A549 (cell line): ENCODE data around the gene RAB3GAP2. TPM values are rescaled to one million over a fixed set of nuclear protein-coding genes. Genes with fewer than 3 reads are reported as not detected.

Experiments used
- ATAC-seq, 2 experiments: fragments of 200-7000 bp in 1 of 2; fragments of >200 bp in 1 of 2; cut with Nextera tagmentation in 1 of 2; cut with Tn5 transposase in 1 of 2; 3 replicates each; pipeline versions ENCODE4 v1.8.0 to v1.9.1; 2018 to 2020; ENCODE audit warnings: mild to moderate bottlenecking in 1 of 2, moderate library complexity in 1 of 2
- CTCF ChIA-PET: fragments of 300-600 bp; sonication (Branson Sonifier 250); formaldehyde crosslinking; extraction: SDS; loops from one replicate; lab custom pipeline; 2021; ENCODE audit warnings: antibody characterized with exemption, inconsistent platforms; lab: Yijun Ruan, JAX
- POLR2A ChIA-PET: fragments of 350-600 bp; formaldehyde crosslinking; extraction: SDS; loops from one replicate; lab custom pipeline; 2021; ENCODE audit warnings: antibody characterized with exemption, inconsistent platforms; lab: Yijun Ruan, JAX
- DNase-seq, 2 experiments: peaks; one replicate each; pipeline versions ENCODE4 v3.0.0 to v3.0.0-alpha.2; 2011 to 2016; ENCODE audit warnings: low read depth in 1 of 2, low spot score in 1 of 2
- FAIRE-seq: peaks from 2 replicates; lab custom pipeline; 2011; peaks lifted over from hg19 to GRCh38; lab: Jason Lieb, UNC
- H3K27ac ChIP-seq, 2 experiments: fragments of >200 bp; sonication (Bioruptor Twin); formaldehyde crosslinking; 3 replicates each; pipeline ENCODE4 v1.5.1; 2016 to 2017
- H3K4me1 ChIP-seq: fragments of >200 bp; sonication (Bioruptor Twin); formaldehyde crosslinking; 3 replicates; pipeline ENCODE4 v1.6.1; 2016
- H3K4me2 ChIP-seq: fragments of >200 bp; sonication (Bioruptor Twin); formaldehyde crosslinking; 3 replicates; pipeline ENCODE4 v1.6.1; 2016
- H3K4me3 ChIP-seq: fragments of >200 bp; sonication (Bioruptor Twin); formaldehyde crosslinking; 3 replicates; pipeline ENCODE4 v1.5.1; 2016
- H3K9me3 ChIP-seq: fragments of >200 bp; sonication (Bioruptor Twin); formaldehyde crosslinking; 3 replicates; pipeline ENCODE4 v1.6.1; 2016
- CBX2 ChIP-seq: fragments of 200-600 bp; sonication (generic); IDR thresholded peaks from 2 replicates; pipeline ENCODE4 v1.6.1; 2016; ENCODE audit warnings: low read depth, mild to moderate bottlenecking, borderline replicate concordance
- CBX8 ChIP-seq: fragments of 200-600 bp; sonication (generic); IDR thresholded peaks from 2 replicates; pipeline ENCODE4 v1.6.1; 2016
- CHD2 ChIP-seq: fragments of 150-350 bp; IDR thresholded peaks from 2 replicates; pipeline ENCODE4 v1.6.1; 2014; ENCODE audit warnings: low read length; ENCODE audit not compliant: partially characterized antibody
- ELK1 ChIP-seq: fragments of 150-350 bp; IDR thresholded peaks from 2 replicates; pipeline ENCODE4 v1.6.1; 2014; ENCODE audit warnings: low read depth, mild to moderate bottlenecking, low read length
- EP300 ChIP-seq, 2 experiments: fragments of >200 bp; sonication (Bioruptor Twin); formaldehyde crosslinking; IDR thresholded peaks; 2 replicates in 1 of 2; 3 replicates in 1 of 2; pipeline ENCODE4 v1.6.1; 2016 to 2017
- KDM5A ChIP-seq: fragments of 200-600 bp; sonication (generic); IDR thresholded peaks from 2 replicates; pipeline ENCODE4 v1.6.1; 2016; ENCODE audit warnings: antibody characterized with exemption, mild to moderate bottlenecking
- MAFK ChIP-seq: fragments of 450-650 bp; IDR thresholded peaks from 2 replicates; pipeline ENCODE4 v1.6.1; 2014; ENCODE audit not compliant: partially characterized antibody
- MAX ChIP-seq: IDR thresholded peaks from 2 replicates; pipeline ENCODE4 v1.6.1; 2012
- MYC ChIP-seq: IDR thresholded peaks from 2 replicates; pipeline ENCODE4 v1.6.1; 2012; ENCODE audit warnings: mild to moderate bottlenecking, inconsistent platforms, low read length, improper control_type of control experiment, borderline replicate concordance
- NPAS2 ChIP-seq: fragments of 250-450 bp; sonication (Bioruptor Pico); IDR thresholded peaks from 2 replicates; pipeline ENCODE4 v1.8.0; 2022; ENCODE audit warnings: mild to moderate bottlenecking, moderate library complexity, borderline replicate concordance
- NR3C1 ChIP-seq: fragments of >200 bp; sonication (Bioruptor Twin); formaldehyde crosslinking; IDR thresholded peaks from 3 replicates; pipeline ENCODE4 v1.6.1; 2017
- POLR2A ChIP-seq: IDR thresholded peaks from 2 replicates; pipeline ENCODE4 v1.6.1; 2012; ENCODE audit warnings: mild to moderate bottlenecking, low read length
- POLR2AphosphoS2 ChIP-seq: conservative IDR thresholded peaks from 2 replicates; pipeline ENCODE4 v1.6.1; 2012; ENCODE audit warnings: low read length, improper control_type of control experiment, inconsistent platforms
- RCOR1 ChIP-seq: fragments of 150-350 bp; IDR thresholded peaks from 2 replicates; pipeline ENCODE4 v1.6.1; 2014; ENCODE audit warnings: antibody characterized with exemption, low read length, low read depth
- SREBF2 ChIP-seq: fragments of 450-650 bp; IDR thresholded peaks from 2 replicates; pipeline ENCODE4 v1.6.1; 2014; ENCODE audit warnings: mild to moderate bottlenecking, moderate library complexity
- TFCP2L1 ChIP-seq: fragments of 250-450 bp; sonication (Bioruptor Pico); IDR thresholded peaks from 2 replicates; pipeline ENCODE4 v1.5.0; 2021; ENCODE audit warnings: mild to moderate bottlenecking
- TP53 ChIP-seq: fragments of 250-450 bp; sonication (Bioruptor Pico); IDR thresholded peaks from 2 replicates; pipeline ENCODE4 v1.5.0; 2021; ENCODE audit warnings: mild to moderate bottlenecking, moderate library complexity
- ZC3H11A ChIP-seq: fragments of 450-650 bp; IDR thresholded peaks from 2 replicates; pipeline ENCODE4 v1.6.1; 2014; ENCODE audit warnings: antibody characterized with exemption, mild to moderate bottlenecking
- ZFP36 ChIP-seq: fragments of 450-650 bp; IDR thresholded peaks from 2 replicates; pipeline ENCODE4 v1.6.1; 2014; ENCODE audit warnings: borderline replicate concordance; ENCODE audit not compliant: partially characterized antibody
- ZNF302 ChIP-seq: fragments of 250-450 bp; sonication (Bioruptor Pico); IDR thresholded peaks from 2 replicates; pipeline ENCODE4 v1.9.0; 2021; ENCODE audit warnings: inconsistent platforms, mild to moderate bottlenecking, moderate library complexity
- WGBS: methylation state at CpG from one replicate; pipeline ENCODE4 v1.1.6; 2017; ENCODE audit errors: missing lambda C conversion rate; 5-methylcytosine and 5-hydroxymethylcytosine counted together
- polyA plus RNA-seq, 4 experiments: library from polyadenylated mRNA; depleted of rRNA in 3 of 4; stranded (reverse); fragments of >200 nt; fragmentation: RNase III in 1 of 4; extraction: RNeasy Plus Mini Kit Qiagen cat#74134 plus additional on column Dnase treatment in 1 of 4; gene quantifications; 2 replicates in 3 of 4; 3 replicates in 1 of 4; pipeline ENCODE4 v1.2.3, GENCODE V29; 2011 to 2017
- TF ChIP-seq, protein P1 (sequence below): fragments of >200 bp; sonication (Bioruptor Twin); formaldehyde crosslinking; IDR thresholded peaks from 3 replicates; pipeline ENCODE4 v1.5.1; 2016
- TF ChIP-seq, protein P2 (sequence below): IDR thresholded peaks from 2 replicates; pipeline ENCODE4 v1.6.1; 2012; ENCODE audit warnings: low read depth, borderline replicate concordance
- TF ChIP-seq, protein P3 (sequence below): fragments of >200 bp; sonication (Bioruptor Twin); formaldehyde crosslinking; IDR thresholded peaks from 3 replicates; pipeline ENCODE4 v1.6.1; 2016

Gene RAB3GAP2
- polyA plus RNA-seq, 2 of the 4 experiments (the other 2 are of a cell fraction): 14.1 to 42.8 TPM

GRCh38 chr1:220149742-220150141, 122.5 kb downstream of the RAB3GAP2 start:
- DNase-seq (no peak), ATAC-seq (no peak), FAIRE-seq (no peak)
- no peak overlapping the region for H3K4me2 ChIP-seq
- H3K4me1 ChIP-seq: no peaks in the 10 kb centered on the region
- CTCF ChIA-PET: interaction anchor here (1.0 kb wide), 1 partner anchor 9 kb away, joined by 3 read pairs; no protein-coding TSS in a partner anchor
- POLR2A ChIA-PET: no interaction called here
- no peak overlapping the region for H3K4me3 ChIP-seq
- no peaks in the 10 kb centered on the region for H3K9me3 ChIP-seq
- WGBS: 95% methylated on average over 1 of the region's 1 CpG
- TF ChIP-seq MYC: no peak
- H3K27ac ChIP-seq: no peak overlapping the region

- Histone ChIP-seq H3K4me2 (no peak overlapping the region), H3K4me1 (no peaks in the 10 kb centered on the region), H3K27ac (no peak overlapping the region)
- no peak for DNase-seq
- ATAC-seq: no peak
- FAIRE-seq: no peak
- TF ChIP-seq MAFK (no peak), NPAS2 (CRISPR knock-in tag) (no peak), POLR2AphosphoS2 (no peak), EP300 (IDR thresholded peaks at IDR 0.05) (no peak), NR3C1 (no peak)
- TF ChIP-seq, protein P1, sequence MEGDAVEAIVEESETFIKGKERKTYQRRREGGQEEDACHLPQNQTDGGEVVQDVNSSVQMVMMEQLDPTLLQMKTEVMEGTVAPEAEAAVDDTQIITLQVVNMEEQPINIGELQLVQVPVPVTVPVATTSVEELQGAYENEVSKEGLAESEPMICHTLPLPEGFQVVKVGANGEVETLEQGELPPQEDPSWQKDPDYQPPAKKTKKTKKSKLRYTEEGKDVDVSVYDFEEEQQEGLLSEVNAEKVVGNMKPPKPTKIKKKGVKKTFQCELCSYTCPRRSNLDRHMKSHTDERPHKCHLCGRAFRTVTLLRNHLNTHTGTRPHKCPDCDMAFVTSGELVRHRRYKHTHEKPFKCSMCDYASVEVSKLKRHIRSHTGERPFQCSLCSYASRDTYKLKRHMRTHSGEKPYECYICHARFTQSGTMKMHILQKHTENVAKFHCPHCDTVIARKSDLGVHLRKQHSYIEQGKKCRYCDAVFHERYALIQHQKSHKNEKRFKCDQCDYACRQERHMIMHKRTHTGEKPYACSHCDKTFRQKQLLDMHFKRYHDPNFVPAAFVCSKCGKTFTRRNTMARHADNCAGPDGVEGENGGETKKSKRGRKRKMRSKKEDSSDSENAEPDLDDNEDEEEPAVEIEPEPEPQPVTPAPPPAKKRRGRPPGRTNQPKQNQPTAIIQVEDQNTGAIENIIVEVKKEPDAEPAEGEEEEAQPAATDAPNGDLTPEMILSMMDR: no peak
- TF ChIP-seq, all 56 proteins: peak for 0
- Histone ChIP-seq H3K4me3 (no peak overlapping the region), H3K9me3 (no peaks in the 10 kb centered on the region)
- WGBS: 97% methylated on average over 5 of the region's 5 CpGs
- ChIA-PET CTCF (interaction anchor here (0.6 to 0.9 kb wide), 2 partner anchors 9 to 76 kb away, joined by 3 read pairs; no protein-coding TSS in a partner anchor), POLR2A (no interaction called here)
Observed at GRCh38 chr1:220144051-220144450, 128.2 kb downstream of the RAB3GAP2 start.

DNA sequence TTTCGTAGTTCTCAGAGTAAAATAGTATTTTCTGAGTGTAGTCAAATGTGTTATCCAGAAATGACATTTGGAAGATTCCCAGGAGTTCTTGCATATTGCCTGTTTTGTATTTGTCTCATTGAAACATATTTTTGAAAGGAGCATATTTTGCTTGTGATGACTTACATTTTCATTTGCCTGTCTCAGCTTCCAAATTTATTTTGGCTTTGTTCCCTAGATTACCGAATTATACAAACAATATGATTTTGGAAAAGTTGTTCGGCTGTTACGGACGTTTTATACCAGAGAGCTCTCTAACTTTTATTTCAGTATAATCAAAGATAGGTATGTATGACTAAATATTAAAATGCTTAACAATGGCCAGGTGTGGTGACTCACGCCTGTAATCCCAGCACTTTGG, 132.3 kb downstream of the RAB3GAP2 start:
- ChIA-PET CTCF (no interaction called here), POLR2A (no interaction called here)
- no peak for TF ChIP-seq ELK1
- no peak for TF ChIP-seq TP53
- Histone ChIP-seq H3K27ac (no peak overlapping the region), H3K4me2 (no peak overlapping the region), H3K4me3 (no peak overlapping the region), H3K4me1 (no peaks in the 10 kb centered on the region), H3K9me3 (no peaks in the 10 kb centered on the region)
- DNase-seq: no peak
- FAIRE-seq: no peak
- WGBS: 90% methylated on average over 6 of the region's 6 CpGs
- no peak for ATAC-seq

- Histone ChIP-seq H3K27ac (no peak overlapping the region), H3K4me2 (no peak overlapping the region), H3K4me1 (no peaks in the 10 kb centered on the region), H3K9me3 (no peaks in the 10 kb centered on the region), H3K4me3 (no peak overlapping the region)
- ATAC-seq: no peak
- FAIRE-seq: no peak
- CTCF ChIA-PET: interaction anchor here (0.6 to 0.7 kb wide), 2 partner anchors 13 to 50 kb away, joined by 3 read pairs; no protein-coding TSS in a partner anchor
- DNase-seq: no peak
- POLR2A ChIA-PET: no interaction called here
- whole genome bisulfite sequencing: 95% methylated on average over 9 of the region's 9 CpGs
- no peak for TF ChIP-seq ELK1
- no peak for TF ChIP-seq KDM5A
- TF ChIP-seq ZNF302 (CRISPR knock-in tag): no peak
- TF ChIP-seq SREBF2: no peak
- TF ChIP-seq MAX: no peak
- no peak for TF ChIP-seq MYC
- TF ChIP-seq, protein P2, sequence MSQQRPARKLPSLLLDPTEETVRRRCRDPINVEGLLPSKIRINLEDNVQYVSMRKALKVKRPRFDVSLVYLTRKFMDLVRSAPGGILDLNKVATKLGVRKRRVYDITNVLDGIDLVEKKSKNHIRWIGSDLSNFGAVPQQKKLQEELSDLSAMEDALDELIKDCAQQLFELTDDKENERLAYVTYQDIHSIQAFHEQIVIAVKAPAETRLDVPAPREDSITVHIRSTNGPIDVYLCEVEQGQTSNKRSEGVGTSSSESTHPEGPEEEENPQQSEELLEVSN: no peak
- no peak for TF ChIP-seq CBX2
- TF ChIP-seq POLR2A: no peak
- no peak for TF ChIP-seq TP53
- no peak for TF ChIP-seq CHD2
- TF ChIP-seq ZC3H11A: no peak
- no peak for TF ChIP-seq ZFP36
- no peak for TF ChIP-seq TFCP2L1 (CRISPR knock-in tag)
- TF ChIP-seq, protein P3, sequence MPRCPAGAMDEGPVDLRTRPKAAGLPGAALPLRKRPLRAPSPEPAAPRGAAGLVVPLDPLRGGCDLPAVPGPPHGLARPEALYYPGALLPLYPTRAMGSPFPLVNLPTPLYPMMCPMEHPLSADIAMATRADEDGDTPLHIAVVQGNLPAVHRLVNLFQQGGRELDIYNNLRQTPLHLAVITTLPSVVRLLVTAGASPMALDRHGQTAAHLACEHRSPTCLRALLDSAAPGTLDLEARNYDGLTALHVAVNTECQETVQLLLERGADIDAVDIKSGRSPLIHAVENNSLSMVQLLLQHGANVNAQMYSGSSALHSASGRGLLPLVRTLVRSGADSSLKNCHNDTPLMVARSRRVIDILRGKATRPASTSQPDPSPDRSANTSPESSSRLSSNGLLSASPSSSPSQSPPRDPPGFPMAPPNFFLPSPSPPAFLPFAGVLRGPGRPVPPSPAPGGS: no peak
- TF ChIP-seq NR3C1: no peak
- TF ChIP-seq RCOR1: no peak
- TF ChIP-seq CBX8: no peak
Observed at GRCh38 chr1:220137019-220137786, 135.1 kb downstream of the RAB3GAP2 start.
